ENCODE measurements around the gene DOK4. TPM values are rescaled to one million over a fixed set of nuclear protein-coding genes. Genes with fewer than 3 reads are reported as not detected.
A peak's percentile ranks its signal among the peaks of the same experiment; 100 is the strongest.

DOK4 gene
- total RNA-seq, 1 experiment from 2014 or later, result 13.1 TPM

- no peak overlapping the region for H3K27ac ChIP-seq (ENCODE audit: insufficient read length, low read depth, low read length)
- H3K79me2 ChIP-seq (ENCODE audit: insufficient read depth, low read length), result no peaks in the 10 kb centered on the region
- H2AK5ac ChIP-seq (ENCODE audit: insufficient read length, low read length), result no peak overlapping the region
- no peak overlapping the region for H3K9ac ChIP-seq (ENCODE audit: extremely low read depth, insufficient read length, low read length)
- H3K4ac ChIP-seq (ENCODE audit: low read depth, low read length), result no peak overlapping the region
- H2BK12ac ChIP-seq (ENCODE audit: insufficient read length, low read depth, low read length), result no peak overlapping the region
- H3K23ac ChIP-seq (ENCODE audit: insufficient read length, low read depth, low read length), result no peak overlapping the region
- H3K79me1 ChIP-seq (ENCODE audit: insufficient read depth, low read depth, low read length, poor library complexity, severe bottlenecking), result no peaks in the 10 kb centered on the region
- Mint-ChIP-seq H3K4me3 (peak overlapping the region in 1 of 2 experiments; percentile 14; a peak in 3 of 5 replicates), H3K4me1 (peaks cover 54 to 57% of the 10 kb centered on the region in 2 experiments), H3K27ac (no peak overlapping the region; a peak in 1 of 7 replicates), H3K27me3 (ENCODE audit: low read depth) (peaks cover 21% of the 10 kb centered on the region), H3K36me3 (ENCODE audit: insufficient read depth in 1 of 3, low read depth in 3 of 3) (peaks cover 18 to 32% (median 31%) of the 10 kb centered on the region in 3 experiments; a peak in 6 of 7 replicates), H3K9me3 (no peaks in the 10 kb centered on the region)
- H2BK120ac ChIP-seq (ENCODE audit: low read depth, low read length, poor library complexity, severe bottlenecking), result no peak overlapping the region
- H4K5ac ChIP-seq (ENCODE audit: insufficient read length, low read depth, low read length), result no peak overlapping the region
- peaks cover 1% of the 10 kb centered on the region for H4K20me1 ChIP-seq (ENCODE audit: control insufficient read depth, insufficient read depth, insufficient read length)
- peaks cover 5% of the 10 kb centered on the region; the same call in 1 of the 2 replicates for H3K4me1 ChIP-seq (ENCODE audit: insufficient read depth, low read length)
- H3T11ph ChIP-seq (ENCODE audit: low read length), result no peak overlapping the region
- peaks cover 10% of the 10 kb centered on the region for H3K23me2 ChIP-seq (ENCODE audit: insufficient read length, low read depth, low read length, poor library complexity, severe bottlenecking)
- no peak overlapping the region for H2AFZ ChIP-seq (ENCODE audit: low read length)
- TF ChIP-seq, protein P1, sequence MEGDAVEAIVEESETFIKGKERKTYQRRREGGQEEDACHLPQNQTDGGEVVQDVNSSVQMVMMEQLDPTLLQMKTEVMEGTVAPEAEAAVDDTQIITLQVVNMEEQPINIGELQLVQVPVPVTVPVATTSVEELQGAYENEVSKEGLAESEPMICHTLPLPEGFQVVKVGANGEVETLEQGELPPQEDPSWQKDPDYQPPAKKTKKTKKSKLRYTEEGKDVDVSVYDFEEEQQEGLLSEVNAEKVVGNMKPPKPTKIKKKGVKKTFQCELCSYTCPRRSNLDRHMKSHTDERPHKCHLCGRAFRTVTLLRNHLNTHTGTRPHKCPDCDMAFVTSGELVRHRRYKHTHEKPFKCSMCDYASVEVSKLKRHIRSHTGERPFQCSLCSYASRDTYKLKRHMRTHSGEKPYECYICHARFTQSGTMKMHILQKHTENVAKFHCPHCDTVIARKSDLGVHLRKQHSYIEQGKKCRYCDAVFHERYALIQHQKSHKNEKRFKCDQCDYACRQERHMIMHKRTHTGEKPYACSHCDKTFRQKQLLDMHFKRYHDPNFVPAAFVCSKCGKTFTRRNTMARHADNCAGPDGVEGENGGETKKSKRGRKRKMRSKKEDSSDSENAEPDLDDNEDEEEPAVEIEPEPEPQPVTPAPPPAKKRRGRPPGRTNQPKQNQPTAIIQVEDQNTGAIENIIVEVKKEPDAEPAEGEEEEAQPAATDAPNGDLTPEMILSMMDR (conservative IDR thresholded peaks at IDR 0.05), result no peak
- H3K9me3 ChIP-seq (ENCODE audit: control insufficient read depth, low read depth, low read length), result no peaks in the 10 kb centered on the region
- H2BK15ac ChIP-seq (ENCODE audit: low read depth, low read length), result no peak overlapping the region
- no peak overlapping the region for H3K56ac ChIP-seq (ENCODE audit: insufficient read length, low read depth, low read length)
- no peak overlapping the region for H2BK20ac ChIP-seq (ENCODE audit: low read depth, low read length, poor library complexity, severe bottlenecking)
- WGBS (ENCODE audit: extremely low coverage, insufficient read length, low lambda C conversion rate), result no CpG with 5 or more reads among the region's 8 CpGs
- H3K4me2 ChIP-seq (ENCODE audit: insufficient read depth, insufficient read length, low read length), result no peak overlapping the region
- H3K14ac ChIP-seq (ENCODE audit: insufficient read depth, low read length), result no peak overlapping the region
- H3K27me3 ChIP-seq (ENCODE audit: insufficient read depth, low read length), result no peaks in the 10 kb centered on the region; the same call in 1 of the 2 replicates
- no peak overlapping the region for H3K18ac ChIP-seq (ENCODE audit: insufficient read length, low read depth, low read length)
- DNase-seq, result peak; percentile 12
- no peak overlapping the region for H4K8ac ChIP-seq (replicated peaks; ENCODE audit: insufficient read length, low read depth, low read length)
- H2BK5ac ChIP-seq (ENCODE audit: insufficient read length, low read length), result no peak overlapping the region
- no peak overlapping the region for H4K91ac ChIP-seq (ENCODE audit: insufficient read length, low read depth, low read length)
Observed at GRCh38 chr16:57531635-57532265, 45.5 kb upstream of the DOK4 start.

Data from H9 (cell line).